Measurements from ENCODE around the gene GARRE1. TPM values are rescaled to one million over a fixed set of nuclear protein-coding genes. Genes with fewer than 3 reads are reported as not detected.
"Not testable (repeated sequence)": the region's sequence is repeated elsewhere in the genome, so short reads cannot be mapped to it uniquely, and the experiment has no call there.

The GARRE1 gene
- polyA plus RNA-seq, 1 experiment, result 17.6 TPM

GRCh38 chr19:34275705-34276104 is 21.4 kb downstream of the GARRE1 start:
- Histone ChIP-seq H3K27me3 (ENCODE audit: control insufficient read depth, insufficient read depth, low read length) (no peaks in the 10 kb centered on the region), H3K27ac (ENCODE audit: low read depth, low read length) (no peak overlapping the region), H3K4me3 (ENCODE audit: low read depth, low read length) (no peak overlapping the region), H3K9me3 (ENCODE audit: control insufficient read depth, insufficient read depth, low read length) (peaks cover 4% of the 10 kb centered on the region)
- no peak for DNase-seq (ENCODE audit: low read depth, low spot score)
- TF ChIP-seq CTCF (IDR thresholded peaks at IDR 0.05; ENCODE audit: low read depth, low read length), result no peak
- POLR2A ChIA-PET, result interaction anchor here (1.4 to 2.6 kb wide), 3 partner anchors 14 to 43 kb away, joined by 5 to 35 read pairs (median 6); no protein-coding TSS in a partner anchor
- CTCF ChIA-PET, result interaction anchor here (1.0 to 1.4 kb wide), 2 partner anchors 10 to 49 kb away, joined by 3 to 5 read pairs; no protein-coding TSS in a partner anchor

GRCh38 chr19:34276614-34277013 is 22.3 kb downstream of the GARRE1 start:
- TF ChIP-seq CTCF (IDR thresholded peaks at IDR 0.05; ENCODE audit: low read depth, low read length), result no peak
- H3K9me3 ChIP-seq (ENCODE audit: control insufficient read depth, insufficient read depth, low read length), result peaks cover 4% of the 10 kb centered on the region
- H3K4me3 ChIP-seq (ENCODE audit: low read depth, low read length), result no peak overlapping the region
- no peak overlapping the region for H3K27ac ChIP-seq (ENCODE audit: low read depth, low read length)
- POLR2A ChIA-PET, result no interaction called here
- DNase-seq (ENCODE audit: low read depth, low spot score), result no peak
- H3K27me3 ChIP-seq (ENCODE audit: control insufficient read depth, insufficient read depth, low read length), result no peaks in the 10 kb centered on the region
- CTCF ChIA-PET, result interaction anchor here (0.5 kb wide), 1 partner anchor 56 kb away, joined by 6 read pairs; no protein-coding TSS in a partner anchor

- Histone ChIP-seq H3K9me3 (ENCODE audit: control insufficient read depth, insufficient read depth, low read length) (peaks cover 4% of the 10 kb centered on the region), H3K27ac (ENCODE audit: low read depth, low read length) (no peak overlapping the region), H3K27me3 (ENCODE audit: control insufficient read depth, insufficient read depth, low read length) (no peaks in the 10 kb centered on the region), H3K4me3 (ENCODE audit: low read depth, low read length) (no peak overlapping the region)
- DNase-seq (ENCODE audit: low read depth, low spot score), result no peak
- ChIA-PET POLR2A (no interaction called here), CTCF (no interaction called here)
- TF ChIP-seq CTCF (IDR thresholded peaks at IDR 0.05; ENCODE audit: low read depth, low read length), result no peak
Measured at GRCh38 chr19:34277244-34277643, 22.9 kb downstream of the GARRE1 start.

- H3K27me3 ChIP-seq (ENCODE audit: control insufficient read depth, insufficient read depth, low read length), result no peaks in the 10 kb centered on the region
- TF ChIP-seq CTCF (IDR thresholded peaks at IDR 0.05; ENCODE audit: low read depth, low read length), result no peak
- ChIA-PET CTCF (no interaction called here), POLR2A (interaction anchor here (0.7 kb wide), 1 partner anchor 43 kb away, joined by 7 read pairs; no protein-coding TSS in a partner anchor)
- DNase-seq (ENCODE audit: low read depth, low spot score), result no peak
- peaks cover 4% of the 10 kb centered on the region for H3K9me3 ChIP-seq (ENCODE audit: control insufficient read depth, insufficient read depth, low read length)
- H3K4me3 ChIP-seq (ENCODE audit: low read depth, low read length), result no peak overlapping the region
- H3K27ac ChIP-seq (ENCODE audit: low read depth, low read length), result no peak overlapping the region
Measured at GRCh38 chr19:34278783-34279182, 24.4 kb downstream of the GARRE1 start.

GRCh38 chr19:34281444-34281843 is 27.1 kb downstream of the GARRE1 start:
- H3K27me3 ChIP-seq (ENCODE audit: control insufficient read depth, insufficient read depth, low read length); POLR2A ChIA-PET; H3K27ac ChIP-seq (ENCODE audit: low read depth, low read length); DNase-seq (ENCODE audit: low read depth, low spot score); CTCF ChIA-PET; H3K4me3 ChIP-seq (ENCODE audit: low read depth, low read length); H3K9me3 ChIP-seq (ENCODE audit: control insufficient read depth, insufficient read depth, low read length): not testable (repeated sequence)
